K562 (cell line): ENCODE data around the gene RUVBL2. TPM values are rescaled to one million over a fixed set of nuclear protein-coding genes. Genes with fewer than 3 reads are reported as not detected.

Experiments
- CBFA2T2 ChIP-seq: fragments of 450-650 bp; conservative IDR thresholded peaks from 2 replicates; pipeline ENCODE4 v1.6.1; 2017; ENCODE audit warnings: mild to moderate bottlenecking
- CTBP1 ChIP-seq: fragments of 450-650 bp; IDR thresholded peaks from 2 replicates; pipeline ENCODE4 v1.6.1; 2016; ENCODE audit warnings: borderline replicate concordance
- HINFP ChIP-seq: fragments of 450-650 bp; conservative IDR thresholded peaks from 2 replicates; pipeline ENCODE4 v1.6.1; 2016; ENCODE audit warnings: missing genetic modification characterization, low read depth, mild to moderate bottlenecking, control low read depth, missing compliant biosample characterization
- KLF1 ChIP-seq: fragments of 450-650 bp; IDR thresholded peaks from 2 replicates; pipeline ENCODE4 v1.6.1; 2016; ENCODE audit warnings: missing genetic modification characterization, missing compliant biosample characterization
- LARP7 ChIP-seq: fragments of 450-650 bp; IDR thresholded peaks from 2 replicates; pipeline ENCODE4 v1.6.1; 2016
- MCM2 ChIP-seq: fragments of 450-650 bp; IDR thresholded peaks from 2 replicates; pipeline ENCODE4 v1.6.1; 2017; ENCODE audit warnings: low read depth, mild to moderate bottlenecking
- MEF2D ChIP-seq: conservative IDR thresholded peaks from 2 replicates; pipeline ENCODE4 v1.6.1; 2016; ENCODE audit warnings: low read depth, missing genetic modification characterization, missing compliant biosample characterization
- MNT ChIP-seq, 2 experiments: fragments of 450-650 bp; conservative IDR thresholded peaks; 2 replicates each; pipeline ENCODE4 v1.6.1; 2017; ENCODE audit warnings: mild to moderate bottlenecking in 2 of 2, moderate library complexity in 2 of 2
- NFXL1 ChIP-seq: fragments of 450-650 bp; formaldehyde crosslinking; IDR thresholded peaks from 2 replicates; pipeline ENCODE4 v1.4.0; 2021; ENCODE audit warnings: mild to moderate bottlenecking
- RB1 ChIP-seq: fragments of 450-650 bp; IDR thresholded peaks from 2 replicates; pipeline ENCODE4 v1.6.1; 2017; ENCODE audit warnings: low read depth, mild to moderate bottlenecking
- RNF2 ChIP-seq: sonication (generic); IDR thresholded peaks from 2 replicates; pipeline ENCODE4 v1.6.1; 2016
- SMAD1 ChIP-seq: fragments of 150-350 bp; IDR thresholded peaks from 2 replicates; pipeline ENCODE4 v1.6.1; 2014; ENCODE audit warnings: low read length, low read depth; ENCODE audit not compliant: partially characterized antibody
- TAF1 ChIP-seq: IDR thresholded peaks from 2 replicates; pipeline ENCODE4 v1.6.1; 2011; ENCODE audit warnings: mild to moderate bottlenecking, low read length, moderate library complexity; ENCODE audit not compliant: insufficient read depth, control insufficient read depth, severe bottlenecking; ENCODE audit errors: extremely low read depth
- TARDBP ChIP-seq: fragments of 450-650 bp; IDR thresholded peaks from 2 replicates; pipeline ENCODE4 v1.6.1; 2016
- ZNF146 ChIP-seq: IDR thresholded peaks from one replicate; pipeline ENCODE4 v1.6.1; 2018; ENCODE audit warnings: missing compliant biosample characterization; ENCODE audit not compliant: unreplicated experiment
- ZNF217 ChIP-seq: sonication (generic); formaldehyde crosslinking; IDR thresholded peaks from 2 replicates; pipeline ENCODE4 v1.8.0; 2022; ENCODE audit warnings: mild to moderate bottlenecking, missing genetic modification reagents
- polyA plus RNA-seq, 8 experiments: library from polyadenylated mRNA; depleted of rRNA in 4 of 8; stranded (reverse) in 5 of 8; unstranded in 3 of 8; fragments of >200 nt; fragmentation: Nextera tagmentation in 2 of 8; fragmentation: Illumina TruSeq in 1 of 8; extraction: Ambion mirVana in 2 of 8; extraction: Trizol in 1 of 8; gene quantifications; 2 replicates each; pipeline versions ENCODE4 v1.2.1 to v1.2.3, GENCODE V29; 2011 to 2014; ENCODE audit warnings: inconsistent platforms in 1 of 8, missing spikeins in 1 of 8
- total RNA-seq, 7 experiments: library from RNA; depleted of rRNA in 6 of 7; stranded (reverse); fragments of >200 nt in 6 of 7; fragmentation: Illumina TruSeq in 2 of 7; extraction: Trizol in 2 of 7; gene quantifications; 2 replicates each; pipeline versions ENCODE4 v1.2.1 to v1.2.3, GENCODE V29; 2011 to 2021; ENCODE audit warnings: low replicate concordance in 1 of 7
- TF ChIP-seq, protein P1 (sequence below), 2 experiments: fragments of 450-650 bp in 1 of 2; sonication (generic) in 1 of 2; formaldehyde crosslinking in 1 of 2; IDR thresholded peaks in 1 of 2; conservative IDR thresholded peaks in 1 of 2; 2 replicates each; pipeline versions ENCODE4 v1.6.1 to v1.8.1; 2016 to 2023; ENCODE audit warnings: mild to moderate bottlenecking in 2 of 2, moderate library complexity in 2 of 2, inconsistent platforms in 1 of 2, missing genetic modification reagents in 1 of 2
- TF ChIP-seq, protein P2 (sequence below): fragments of 450-650 bp; IDR thresholded peaks from 2 replicates; pipeline ENCODE4 v1.7.0; 2016; ENCODE audit warnings: borderline replicate concordance
- TF ChIP-seq, protein P3 (sequence below): IDR thresholded peaks from 2 replicates; pipeline ENCODE4 v1.6.1; 2012; ENCODE audit warnings: low read depth, low read length, improper control_type of control experiment, borderline replicate concordance

The RUVBL2 gene
- total and polyA plus RNA-seq, 9 of the 15 experiments (the other 6 are each of a cell fraction or from before 2014, with no cell fraction given): 71.4 to 453 (median 237) TPM

DNA sequence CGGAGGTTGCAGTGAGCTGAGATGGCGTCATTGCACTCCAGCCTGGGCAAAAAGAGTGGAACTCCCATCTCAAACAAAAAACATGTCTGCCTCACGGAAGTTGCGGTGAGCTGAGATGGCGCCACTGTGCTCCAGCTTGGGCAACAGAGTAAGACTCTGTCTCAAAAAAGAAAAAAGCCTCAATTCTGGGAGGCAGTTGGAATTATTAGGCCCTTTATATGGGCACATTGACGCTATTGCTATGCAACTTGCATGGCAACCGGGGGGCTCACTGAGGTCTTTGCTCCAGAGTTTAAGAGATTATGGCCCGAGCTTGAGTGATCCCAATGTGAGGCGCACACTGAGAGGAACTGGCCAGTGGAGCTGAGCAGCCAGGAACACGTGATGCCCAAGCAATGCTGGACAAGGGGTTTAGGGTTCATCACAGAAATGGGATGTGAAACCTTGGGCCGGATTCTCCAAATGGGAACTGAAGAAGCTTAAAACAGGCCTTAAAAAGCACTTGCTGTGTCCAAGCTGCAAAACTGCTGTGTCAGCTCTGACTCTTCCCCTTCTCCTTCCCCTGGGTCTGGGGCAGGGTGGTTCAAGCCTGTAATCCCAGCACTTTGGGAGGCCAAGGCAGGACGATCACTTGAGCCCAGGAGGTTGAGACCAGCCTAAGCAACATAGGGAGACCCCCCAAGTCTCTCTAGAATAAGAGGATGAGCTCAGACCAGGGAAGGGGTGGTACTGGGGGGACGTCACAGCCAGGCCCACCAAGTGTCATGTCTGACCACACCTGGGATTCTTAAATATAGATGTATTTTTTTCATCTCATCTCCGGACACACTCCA lies 26.1 kb upstream of the RUVBL2 start (continued):
- peak; percentile 45 to 54; a peak in 2 of 4 replicates for TF ChIP-seq MNT (conservative IDR thresholded peaks at IDR 0.05)
- peak; percentile 30 for TF ChIP-seq SMAD1
- no peak for TF ChIP-seq RB1
- TF ChIP-seq, protein P1, sequence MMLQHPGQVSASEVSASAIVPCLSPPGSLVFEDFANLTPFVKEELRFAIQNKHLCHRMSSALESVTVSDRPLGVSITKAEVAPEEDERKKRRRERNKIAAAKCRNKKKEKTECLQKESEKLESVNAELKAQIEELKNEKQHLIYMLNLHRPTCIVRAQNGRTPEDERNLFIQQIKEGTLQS (IDR thresholded peaks at IDR 0.05): peak; percentile 54; the same call in 1 of the 2 replicates
- TF ChIP-seq, protein P1 (CRISPR knock-in tag; conservative IDR thresholded peaks at IDR 0.05): 0 out of 2 replicates have a peak, but pooled peaks have one; percentile 11
- no peak; the same call in 1 of the 2 replicates for TF ChIP-seq RNF2
- TF ChIP-seq CBFA2T2: no peak
- no peak for TF ChIP-seq MEF2D (tag)
- TF ChIP-seq NFXL1 (CRISPR knock-in tag): peak; percentile 77; the same call in 1 of the 2 replicates
- TF ChIP-seq LARP7: no peak
- TF ChIP-seq, protein P2, sequence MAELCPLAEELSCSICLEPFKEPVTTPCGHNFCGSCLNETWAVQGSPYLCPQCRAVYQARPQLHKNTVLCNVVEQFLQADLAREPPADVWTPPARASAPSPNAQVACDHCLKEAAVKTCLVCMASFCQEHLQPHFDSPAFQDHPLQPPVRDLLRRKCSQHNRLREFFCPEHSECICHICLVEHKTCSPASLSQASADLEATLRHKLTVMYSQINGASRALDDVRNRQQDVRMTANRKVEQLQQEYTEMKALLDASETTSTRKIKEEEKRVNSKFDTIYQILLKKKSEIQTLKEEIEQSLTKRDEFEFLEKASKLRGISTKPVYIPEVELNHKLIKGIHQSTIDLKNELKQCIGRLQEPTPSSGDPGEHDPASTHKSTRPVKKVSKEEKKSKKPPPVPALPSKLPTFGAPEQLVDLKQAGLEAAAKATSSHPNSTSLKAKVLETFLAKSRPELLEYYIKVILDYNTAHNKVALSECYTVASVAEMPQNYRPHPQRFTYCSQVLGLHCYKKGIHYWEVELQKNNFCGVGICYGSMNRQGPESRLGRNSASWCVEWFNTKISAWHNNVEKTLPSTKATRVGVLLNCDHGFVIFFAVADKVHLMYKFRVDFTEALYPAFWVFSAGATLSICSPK: no peak
- no peak for TF ChIP-seq HINFP (tag)
- peak; percentile 42 for TF ChIP-seq TAF1
- TF ChIP-seq TARDBP: no peak; the same call in 1 of the 2 replicates
- TF ChIP-seq KLF1 (tag): no peak
- TF ChIP-seq ZNF146 (CRISPR knock-in tag): no peak
- no peak for TF ChIP-seq ZNF217 (CRISPR knock-in tag)
- 0 out of 2 replicates have a peak, but pooled peaks have one; percentile 5 for TF ChIP-seq CTBP1
- TF ChIP-seq, protein P3, sequence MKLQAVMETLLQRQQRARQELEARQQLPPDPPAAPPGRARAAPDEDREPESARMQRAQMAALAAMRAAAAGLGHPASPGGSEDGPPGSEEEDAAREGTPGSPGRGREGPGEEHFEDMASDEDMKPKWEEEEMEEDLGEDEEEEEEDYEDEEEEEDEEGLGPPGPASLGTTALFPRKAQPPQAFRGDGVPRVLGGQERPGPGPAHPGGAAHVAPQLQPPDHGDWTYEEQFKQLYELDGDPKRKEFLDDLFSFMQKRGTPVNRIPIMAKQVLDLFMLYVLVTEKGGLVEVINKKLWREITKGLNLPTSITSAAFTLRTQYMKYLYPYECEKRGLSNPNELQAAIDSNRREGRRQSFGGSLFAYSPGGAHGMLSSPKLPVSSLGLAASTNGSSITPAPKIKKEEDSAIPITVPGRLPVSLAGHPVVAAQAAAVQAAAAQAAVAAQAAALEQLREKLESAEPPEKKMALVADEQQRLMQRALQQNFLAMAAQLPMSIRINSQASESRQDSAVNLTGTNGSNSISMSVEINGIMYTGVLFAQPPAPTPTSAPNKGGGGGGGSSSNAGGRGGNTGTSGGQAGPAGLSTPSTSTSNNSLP: no peak
- no peak for TF ChIP-seq MCM2
